Activated gamma-delta T cell treated with Interleukin-2 at 50 U/mL for 16 hours (primary cell): ENCODE measurements around the gene LDB2.

Experiments used
- DNase-seq: peaks from one replicate; pipeline ENCODE4 v3.0.0-alpha.2; 2020

The LDB2 gene

DNA sequence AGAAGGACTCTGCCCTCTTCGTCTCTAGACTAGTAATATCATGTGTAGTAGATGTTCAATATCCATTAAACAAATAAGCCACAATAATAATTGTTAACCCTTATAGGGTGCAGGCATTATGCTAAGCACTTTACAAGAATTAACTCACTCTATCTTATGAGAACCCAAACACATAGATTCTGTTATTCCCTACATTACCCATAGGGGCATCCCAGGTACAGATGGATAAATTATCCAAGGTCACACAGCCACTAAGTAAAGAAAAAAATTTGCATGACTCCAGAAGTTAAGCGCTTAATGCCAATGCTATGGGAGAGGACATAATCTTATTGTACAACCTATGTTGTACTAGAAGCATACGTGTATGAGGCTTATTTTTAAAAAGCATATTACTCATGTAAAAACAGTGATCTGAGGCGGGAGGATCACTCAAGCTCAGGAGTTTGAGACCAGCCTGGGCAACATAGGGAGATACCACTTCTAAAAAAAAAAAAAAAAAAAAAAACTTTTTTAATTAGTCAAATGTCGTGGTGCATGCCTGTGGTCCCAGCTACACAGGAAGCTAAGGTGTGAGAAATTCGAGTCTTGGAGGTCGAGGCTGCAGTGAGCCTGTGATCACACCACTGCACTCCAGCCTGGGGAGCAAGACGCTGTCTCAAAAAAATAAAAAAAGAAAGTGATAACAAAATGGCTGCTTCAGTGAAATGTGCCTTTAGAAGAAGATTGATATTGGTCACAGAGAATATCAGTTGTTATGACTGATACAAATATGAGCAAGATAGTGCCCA lies 13.6 kb downstream of the LDB2 start:
- no peak for DNase-seq

- no peak for DNase-seq
Observed at GRCh38 chr4:16883806-16884205, 14.6 kb downstream of the LDB2 start.

DNA sequence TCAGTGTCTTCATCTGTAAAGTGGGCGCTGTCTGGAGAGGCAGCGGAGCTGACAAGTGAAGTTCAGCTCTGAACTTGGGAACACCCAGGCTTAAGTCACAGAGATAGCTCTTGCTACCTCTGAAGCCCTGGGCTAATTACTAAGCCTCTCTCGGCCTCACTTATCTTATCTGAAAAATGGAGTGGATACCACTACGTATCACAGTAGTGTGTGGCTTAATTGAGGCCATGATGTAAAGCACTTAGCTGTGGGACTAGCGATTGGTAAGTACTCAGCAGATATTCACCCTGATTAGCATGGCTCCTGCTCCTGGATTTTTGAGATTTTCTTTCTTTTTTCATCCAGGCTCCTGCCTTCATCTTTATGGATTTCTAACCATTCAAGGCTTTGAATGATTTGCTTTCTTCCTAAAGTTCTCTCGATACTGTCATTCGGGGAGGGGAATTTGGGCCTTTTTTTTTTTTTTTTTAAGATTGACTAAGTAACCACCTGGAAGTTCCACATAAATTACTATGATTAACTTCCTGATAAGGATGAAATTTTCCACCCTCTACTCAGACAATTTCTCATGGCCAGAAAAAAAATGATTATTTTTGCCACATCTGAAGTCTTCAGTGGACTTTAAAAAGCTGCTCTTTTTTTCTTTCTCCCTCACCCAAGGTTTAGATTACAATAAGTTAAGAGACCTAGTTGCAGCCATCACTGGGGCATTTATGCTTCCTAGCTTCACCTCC lies 17.1 kb downstream of the LDB2 start:
- DNase-seq = no peak

DNA sequence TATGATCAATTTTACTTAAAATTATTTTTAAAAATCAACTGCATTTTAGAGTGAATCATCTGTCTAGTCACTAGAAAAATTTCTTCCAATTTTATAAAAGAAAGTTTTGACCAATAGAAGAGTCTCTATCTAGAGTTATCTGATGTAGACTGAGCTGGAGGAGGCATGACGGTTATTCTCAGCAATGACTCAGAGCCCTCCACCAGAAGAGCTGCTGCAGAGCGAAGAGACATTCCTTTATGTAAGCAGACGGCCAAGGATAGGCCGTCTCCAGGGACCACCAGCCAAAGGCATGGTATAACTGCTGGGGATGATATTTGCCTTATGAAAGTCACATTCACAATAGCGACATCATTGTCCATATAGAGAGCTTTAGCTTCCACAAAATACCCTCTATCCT lies 23.0 kb downstream of the LDB2 start:
- DNase-seq = no peak

DNA sequence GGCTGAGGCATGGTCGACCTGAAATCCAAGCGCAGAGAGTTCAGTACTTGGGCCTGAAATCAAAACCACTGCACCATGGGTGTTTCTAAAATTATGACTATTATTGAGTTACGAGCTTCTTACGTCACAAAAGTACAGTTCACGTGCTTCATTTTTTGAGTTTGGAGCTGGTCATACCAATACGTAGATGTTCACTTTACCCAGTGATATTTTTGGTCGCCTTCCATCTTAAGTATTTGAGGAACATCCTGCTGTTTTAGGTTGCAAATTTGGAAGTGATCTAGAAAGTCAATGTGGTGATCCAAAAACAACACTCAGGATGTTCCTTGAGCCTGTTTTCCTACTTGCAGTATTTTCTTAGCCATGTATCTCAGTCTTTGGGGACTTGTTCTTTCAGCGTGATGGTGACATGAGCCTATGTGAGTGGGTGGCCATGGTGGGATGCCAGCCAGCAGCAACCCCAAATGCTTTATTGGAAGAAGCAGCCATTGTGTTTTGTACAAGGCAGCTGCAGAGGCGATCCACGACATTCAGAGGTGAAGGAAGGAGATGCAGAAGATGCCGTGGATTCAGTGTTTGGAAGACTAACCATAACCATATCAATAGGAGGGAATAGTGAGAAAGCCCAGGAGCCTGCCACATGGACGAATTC lies 28.7 kb downstream of the LDB2 start:
- no peak for DNase-seq

DNA sequence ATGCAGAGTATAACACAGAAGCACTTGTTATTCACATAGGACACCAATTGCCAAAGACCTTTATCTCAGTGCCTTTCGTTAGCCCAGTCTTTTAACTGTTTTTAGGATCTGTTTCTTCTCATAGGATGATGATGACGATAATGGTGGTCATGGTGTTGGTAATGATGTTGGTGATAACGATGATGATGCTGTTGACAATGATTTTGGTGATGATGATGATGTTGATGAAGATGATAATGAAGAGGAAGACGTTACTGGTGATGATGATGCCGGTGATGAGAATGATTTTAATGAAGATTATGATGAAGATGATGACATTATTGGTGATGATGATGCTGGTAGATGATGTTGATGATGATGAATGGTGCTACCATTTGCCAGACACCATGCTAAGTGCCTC lies 29.8 kb downstream of the LDB2 start:
- DNase-seq = no peak

- DNase-seq = no peak
Observed at GRCh38 chr4:16867827-16868226, 30.6 kb downstream of the LDB2 start.

DNA sequence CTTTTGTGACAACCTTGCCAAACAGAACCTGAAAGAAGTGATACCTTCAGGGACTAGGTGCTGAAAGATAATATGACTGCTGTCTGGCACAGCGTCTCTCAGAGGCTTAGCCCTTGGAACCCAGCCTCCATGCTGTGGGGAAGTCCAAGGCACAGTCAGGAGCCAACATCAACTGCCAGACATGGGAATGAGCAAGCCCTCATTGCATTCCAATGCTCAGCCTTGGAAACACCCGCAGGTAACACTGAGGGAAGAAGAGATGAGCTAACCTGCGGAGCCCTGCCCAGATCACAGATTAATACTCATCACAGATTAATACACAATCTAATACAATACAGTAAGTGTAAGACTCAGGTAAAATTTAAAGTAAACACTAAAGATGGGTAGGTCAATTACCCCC lies 31.5 kb downstream of the LDB2 start:
- DNase-seq = no peak

DNA sequence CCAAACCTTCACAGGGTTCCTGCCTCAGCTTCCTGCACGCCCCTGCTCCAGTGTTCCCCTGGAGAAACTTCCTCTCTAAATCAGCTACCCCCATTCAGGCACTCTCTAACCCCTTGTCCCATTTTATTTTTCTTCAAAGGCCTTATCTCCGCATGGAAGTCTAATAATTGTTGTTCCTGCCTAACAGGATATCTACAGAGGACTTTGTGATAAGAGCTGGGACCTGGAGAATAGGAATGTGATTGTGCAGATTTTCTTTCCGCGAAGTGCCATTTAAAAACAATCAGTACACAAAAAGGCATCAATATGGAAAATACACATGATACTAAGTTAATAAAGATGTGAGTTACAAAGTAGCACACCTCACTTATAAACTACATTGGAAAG lies 32.6 kb downstream of the LDB2 start:
- no peak for DNase-seq

GRCh38 chr4:16865209-16865896 lies 33.1 kb downstream of the LDB2 start:
- no peak for DNase-seq

GRCh38 chr4:16864199-16864598 lies 34.2 kb downstream of the LDB2 start:
- DNase-seq = no peak

GRCh38 chr4:16862697-16863096 lies 35.7 kb downstream of the LDB2 start:
- DNase-seq = no peak

DNA sequence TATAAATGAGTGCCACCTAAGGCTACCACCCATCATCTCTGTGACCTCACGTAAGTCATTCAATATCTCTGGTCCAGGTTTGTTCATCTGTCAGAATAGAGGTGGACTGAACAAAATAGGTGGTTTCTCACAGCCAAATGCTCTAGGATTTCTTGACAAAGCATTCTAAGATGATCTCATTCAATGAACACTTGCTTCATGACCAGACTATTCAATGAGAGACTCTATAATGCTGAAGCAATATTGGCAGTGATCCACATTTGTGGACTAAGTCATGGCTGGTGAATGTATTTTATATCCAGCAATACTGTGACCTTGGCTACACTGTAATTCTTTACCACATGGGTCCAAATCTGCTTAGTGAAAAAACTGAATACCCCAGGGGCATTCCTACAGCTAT lies 37.9 kb downstream of the LDB2 start:
- no peak for DNase-seq

DNA sequence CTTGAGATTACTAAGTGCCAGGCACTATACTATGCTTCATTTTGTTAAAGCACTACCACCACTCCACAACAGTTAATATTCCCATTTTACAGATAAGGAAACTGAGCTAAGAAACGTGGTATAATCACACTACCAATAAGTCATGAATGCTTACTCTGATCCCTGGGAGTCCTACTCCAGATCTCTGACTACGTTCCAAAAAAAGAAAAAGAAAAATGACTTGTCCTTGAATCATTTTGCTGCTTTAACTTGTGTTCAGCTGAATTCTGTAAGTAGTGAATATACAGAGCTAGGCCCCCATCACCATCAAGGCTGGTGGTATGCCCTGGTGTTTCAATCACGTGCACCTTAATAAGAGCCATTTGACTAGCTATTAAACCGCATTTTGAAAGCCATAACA lies 39.4 kb downstream of the LDB2 start:
- no peak for DNase-seq

- DNase-seq = no peak
Observed at GRCh38 chr4:16858275-16858752, 40.1 kb downstream of the LDB2 start.

DNA sequence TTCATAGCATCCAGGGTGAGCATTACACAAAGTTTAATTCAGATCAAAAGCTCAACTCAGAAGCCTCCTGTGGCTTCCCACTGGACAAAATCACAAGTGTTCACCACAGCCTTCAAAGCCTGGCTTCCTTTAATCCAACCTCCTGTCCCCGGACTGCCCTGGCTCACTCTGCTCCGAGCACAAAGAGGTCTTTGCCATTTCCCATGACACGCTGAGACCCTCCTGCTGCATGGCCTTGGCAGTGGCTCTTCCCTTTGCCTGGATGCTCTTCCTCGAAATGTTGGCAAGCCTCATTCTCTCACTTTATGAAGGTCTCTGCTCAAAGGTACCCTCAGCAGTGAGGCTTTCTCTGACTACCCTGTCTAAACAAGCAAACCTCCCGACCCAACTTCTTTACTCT lies 41.0 kb downstream of the LDB2 start:
- DNase-seq = no peak

- DNase-seq = no peak
Observed at GRCh38 chr4:16853640-16854039, 44.8 kb downstream of the LDB2 start.

DNA sequence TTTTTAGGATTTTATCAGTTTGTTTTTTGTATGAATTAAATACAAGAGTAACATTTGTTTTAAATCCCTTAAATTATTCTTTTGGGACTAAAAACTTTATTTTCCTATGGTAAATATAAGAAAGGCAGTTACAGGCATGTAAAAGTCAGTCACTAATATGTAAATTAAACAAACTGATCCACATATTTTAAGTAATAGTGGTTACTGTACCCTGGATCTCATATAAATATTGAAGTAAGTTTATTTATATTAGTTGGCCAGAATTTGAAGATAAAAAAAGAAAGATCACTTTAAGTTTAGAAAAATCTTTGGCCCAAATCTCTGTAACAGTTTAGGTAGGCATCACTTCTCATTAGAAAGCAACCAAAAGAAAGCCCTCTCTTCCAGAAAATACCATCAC lies 45.8 kb downstream of the LDB2 start:
- no peak for DNase-seq

GRCh38 chr4:16852228-16852627 lies 46.2 kb downstream of the LDB2 start:
- no peak for DNase-seq

DNA sequence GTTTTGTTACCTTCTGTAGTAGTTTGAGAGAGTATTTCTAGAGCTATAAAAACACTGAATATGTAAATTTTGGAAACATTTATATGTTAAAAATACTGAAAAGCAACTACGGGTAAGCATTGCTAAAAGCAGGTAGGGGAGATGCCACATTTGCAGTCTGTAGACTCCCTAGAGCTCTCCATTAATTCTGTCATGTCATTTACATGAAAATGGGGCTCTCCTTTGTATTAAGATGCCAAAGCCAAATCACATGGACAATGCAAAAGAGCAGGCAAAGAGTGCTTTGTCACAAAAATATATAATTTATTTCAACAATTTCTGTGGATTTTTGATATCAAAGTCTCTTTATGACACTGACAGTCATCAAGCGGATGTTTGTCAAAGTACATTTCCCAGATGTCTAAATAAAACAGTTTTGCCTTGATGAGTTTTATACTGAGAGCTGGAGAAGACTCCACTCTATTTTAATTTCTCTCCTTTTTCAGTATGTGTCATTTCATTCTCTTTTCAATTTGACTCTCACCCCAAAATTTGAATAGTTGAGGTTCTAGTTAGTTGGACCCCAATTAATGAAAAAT lies 51.8 kb downstream of the LDB2 start:
- no peak for DNase-seq

- no peak for DNase-seq
Observed at GRCh38 chr4:16844816-16845586, 53.4 kb downstream of the LDB2 start.

DNA sequence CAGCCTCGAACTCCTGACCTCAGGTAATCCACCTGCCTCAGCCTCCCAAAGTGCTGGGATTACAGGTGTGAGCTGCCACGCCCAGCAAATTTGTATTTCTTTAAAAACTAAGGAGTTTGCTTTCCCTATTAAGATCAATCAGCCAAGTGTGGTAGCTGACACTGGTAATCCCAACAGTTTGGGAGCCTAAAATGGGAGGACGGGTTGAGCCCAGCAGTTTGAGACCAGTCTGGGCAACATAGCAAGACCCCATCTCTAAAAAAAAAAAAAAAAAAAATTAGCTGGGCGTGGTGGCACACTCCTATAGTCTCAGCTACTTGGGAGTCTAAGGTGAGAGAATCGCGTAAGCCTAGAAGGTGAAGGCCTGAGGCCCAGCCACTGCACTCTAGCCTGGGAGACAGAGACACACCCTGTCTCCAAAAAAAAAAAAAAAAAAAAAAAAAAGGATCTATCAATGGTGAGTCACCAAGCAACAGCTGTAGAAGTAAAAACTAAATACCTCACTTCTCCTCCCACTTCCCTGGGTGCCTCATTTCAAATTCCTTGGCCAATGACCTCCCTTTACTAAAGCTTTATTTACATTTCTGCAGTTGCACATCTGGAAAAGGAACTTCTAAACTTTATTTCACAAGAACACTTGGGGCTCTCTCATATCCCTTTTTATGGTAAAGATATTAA lies 54.5 kb downstream of the LDB2 start:
- DNase-seq = no peak
